ENCODE results near the gene ZBTB7C. TPM values are rescaled to one million over a fixed set of nuclear protein-coding genes. Genes with fewer than 3 reads are reported as not detected.

Gene ZBTB7C
- polyA plus RNA-seq, 6 donors from 2014 or later: not detected

DNA sequence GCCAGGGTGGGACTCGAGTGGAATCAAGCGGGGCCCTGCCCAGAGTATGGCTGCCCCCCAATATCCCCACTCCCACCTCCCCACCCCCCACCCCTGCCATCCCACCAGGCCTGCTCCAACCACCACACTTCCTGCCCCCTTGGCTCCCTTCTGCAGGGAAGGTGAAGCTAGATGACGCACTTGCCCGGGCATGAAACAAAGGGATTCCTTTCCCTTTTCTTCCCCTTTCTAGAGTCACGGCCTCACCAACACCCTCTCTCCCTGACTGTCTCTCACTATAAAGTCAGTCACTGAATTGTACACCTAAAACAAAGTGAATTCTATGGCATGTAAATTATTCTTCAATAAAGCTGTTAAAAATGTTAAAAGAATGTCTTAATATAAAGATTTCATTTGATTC is 16.0 kb downstream of the ZBTB7C start:
- ATAC-seq (ENCODE audit: low read depth in 2 of 2): no peak
- Mint-ChIP-seq H3K4me3 (no peak overlapping the region), H3K36me3 (no peaks in the 10 kb centered on the region), H3K27ac (no peak overlapping the region), H3K4me1 (no peaks in the 10 kb centered on the region), H3K9me3 (peaks cover 0 to 2% (median 0%) of the 10 kb centered on the region in 7 donors), H3K27me3 (peaks cover 64 to 69% (median 66%) of the 10 kb centered on the region in 3 donors)
- no peak for DNase-seq

DNA sequence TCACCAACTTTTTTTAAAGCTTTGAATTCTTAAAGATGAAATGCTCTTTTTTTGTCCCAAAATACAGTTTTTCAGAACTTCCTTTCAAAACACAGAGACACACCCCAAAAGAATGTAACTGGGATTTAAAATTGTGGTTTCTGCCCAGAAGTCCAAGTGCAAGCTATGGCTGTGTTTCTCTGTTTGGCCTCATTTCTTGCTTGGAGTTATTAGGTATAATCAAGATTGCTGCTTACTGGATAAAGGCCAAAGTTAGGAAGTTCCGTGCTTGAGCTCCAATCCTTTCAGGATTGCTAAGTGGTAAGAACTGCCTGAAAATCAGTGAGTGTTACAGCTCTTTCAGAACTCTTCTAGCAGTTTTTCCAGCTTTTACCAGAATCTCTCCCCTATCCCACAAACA is 16.9 kb downstream of the ZBTB7C start:
- H3K27ac Mint-ChIP-seq: no peak overlapping the region
- no peaks in the 10 kb centered on the region for H3K4me1 Mint-ChIP-seq
- H3K4me3 Mint-ChIP-seq: no peak overlapping the region
- H3K27me3 Mint-ChIP-seq: peaks cover 58 to 67% (median 63%) of the 10 kb centered on the region in 3 donors
- H3K9me3 Mint-ChIP-seq: peaks cover 0 to 2% (median 0%) of the 10 kb centered on the region in 7 donors
- no peak for DNase-seq
- ATAC-seq (ENCODE audit: low read depth in 2 of 2): no peak
- H3K36me3 Mint-ChIP-seq: no peaks in the 10 kb centered on the region

DNA sequence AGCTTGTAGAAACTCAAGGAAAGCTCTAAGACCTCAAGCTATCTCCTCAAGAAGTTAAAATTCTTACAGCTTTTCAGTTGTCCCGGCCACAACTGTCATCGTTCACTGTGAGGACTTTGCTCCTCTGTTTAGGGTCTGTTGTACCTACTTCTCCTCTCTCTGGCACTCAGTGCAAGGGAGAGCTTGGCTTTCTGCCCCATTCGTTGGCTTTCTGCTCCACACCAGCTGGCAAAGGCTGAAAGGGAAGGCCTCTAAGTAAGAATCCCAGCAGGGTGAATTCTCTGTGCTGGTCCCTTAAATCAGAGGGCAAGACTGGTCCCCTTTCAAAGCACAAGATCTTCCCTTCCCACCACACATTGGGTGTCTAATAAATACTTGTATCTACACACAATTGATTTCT is 17.3 kb downstream of the ZBTB7C start:
- H3K4me3 Mint-ChIP-seq: no peak overlapping the region
- H3K9me3 Mint-ChIP-seq: peaks cover 0 to 2% (median 0%) of the 10 kb centered on the region in 7 donors
- no peaks in the 10 kb centered on the region for H3K4me1 Mint-ChIP-seq
- no peak for DNase-seq
- H3K27ac Mint-ChIP-seq: no peak overlapping the region
- no peaks in the 10 kb centered on the region for H3K36me3 Mint-ChIP-seq
- ATAC-seq (ENCODE audit: low read depth in 2 of 2): no peak
- peaks cover 60 to 68% (median 63%) of the 10 kb centered on the region in 3 donors for H3K27me3 Mint-ChIP-seq

DNA sequence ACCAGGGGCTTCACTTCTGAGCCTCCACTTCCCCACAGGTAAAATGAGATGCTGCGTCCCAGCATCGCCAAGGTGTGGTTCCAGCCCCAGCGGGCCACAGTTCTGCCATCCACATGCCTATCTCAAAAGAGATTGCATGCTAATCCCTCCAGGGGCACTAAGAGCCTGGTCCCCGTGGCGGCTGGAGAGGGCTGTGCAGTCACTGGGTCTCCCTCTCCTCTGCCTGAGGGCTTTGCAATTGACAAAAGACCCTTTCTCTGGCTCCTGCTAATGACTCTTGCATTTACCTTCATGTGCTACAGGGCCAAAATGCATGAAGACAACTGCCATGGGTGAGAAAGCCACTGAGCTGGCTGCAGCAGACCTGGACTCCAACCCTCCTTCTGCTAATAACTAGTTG is 18.5 kb downstream of the ZBTB7C start:
- Mint-ChIP-seq H3K4me1 (no peaks in the 10 kb centered on the region), H3K27ac (no peak overlapping the region), H3K4me3 (no peak overlapping the region), H3K9me3 (peaks cover 0 to 4% (median 0%) of the 10 kb centered on the region in 7 donors), H3K36me3 (no peaks in the 10 kb centered on the region), H3K27me3 (peaks cover 58 to 73% (median 63%) of the 10 kb centered on the region in 3 donors)
- DNase-seq (no peak), ATAC-seq (ENCODE audit: low read depth in 2 of 2) (no peak)

DNA sequence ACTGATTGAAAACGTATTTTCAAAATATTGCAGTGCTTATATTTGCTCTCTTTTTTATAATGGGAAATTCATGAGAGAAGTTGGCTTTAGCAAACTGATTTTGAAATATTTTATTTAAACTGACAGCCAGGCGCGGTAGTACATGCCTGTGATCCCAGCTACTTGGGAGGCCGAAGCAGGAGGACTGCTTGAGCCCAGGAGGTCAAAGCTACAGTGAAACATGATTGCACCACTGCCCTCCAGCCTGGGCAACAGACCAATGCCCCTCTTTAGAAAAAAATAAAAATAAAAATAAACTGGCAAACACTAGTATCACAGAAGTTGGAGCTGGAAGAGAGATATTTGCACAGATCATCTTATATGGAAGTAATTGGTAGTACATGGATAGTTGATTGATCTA is 20.7 kb downstream of the ZBTB7C start:
- H3K9me3 Mint-ChIP-seq: peaks cover 0 to 4% (median 0%) of the 10 kb centered on the region in 7 donors
- no peak for DNase-seq
- no peak overlapping the region for H3K4me3 Mint-ChIP-seq
- ATAC-seq (ENCODE audit: low read depth in 2 of 2): no peak
- H3K36me3 Mint-ChIP-seq: no peaks in the 10 kb centered on the region
- peaks cover 48 to 61% (median 50%) of the 10 kb centered on the region in 3 donors for H3K27me3 Mint-ChIP-seq
- no peaks in the 10 kb centered on the region for H3K4me1 Mint-ChIP-seq
- no peak overlapping the region for H3K27ac Mint-ChIP-seq

DNA sequence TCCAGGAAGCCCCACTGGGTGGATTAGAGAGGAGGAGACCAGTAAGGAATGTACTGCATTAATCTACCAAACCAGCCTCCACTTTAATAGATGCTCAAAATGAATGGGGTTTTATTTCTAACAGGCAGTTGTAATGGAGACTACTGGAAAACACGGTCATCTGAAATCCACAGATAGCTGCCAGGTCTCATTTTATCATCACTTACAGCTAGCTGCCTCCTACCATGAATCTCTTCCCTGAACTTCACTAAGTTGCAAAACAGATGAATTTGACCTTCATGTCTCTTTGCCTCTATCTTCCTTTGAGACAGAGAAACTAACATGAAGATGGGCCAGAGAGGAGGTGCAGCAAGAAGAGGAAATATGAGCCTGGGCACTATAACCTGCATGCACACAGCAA is 21.9 kb downstream of the ZBTB7C start:
- H3K36me3 Mint-ChIP-seq: no peaks in the 10 kb centered on the region
- no peak for ATAC-seq (ENCODE audit: low read depth in 2 of 2)
- no peak for DNase-seq
- no peak overlapping the region for H3K27ac Mint-ChIP-seq
- peaks cover 38 to 53% (median 44%) of the 10 kb centered on the region in 3 donors for H3K27me3 Mint-ChIP-seq
- H3K9me3 Mint-ChIP-seq: peaks cover 0 to 4% (median 0%) of the 10 kb centered on the region in 7 donors
- no peaks in the 10 kb centered on the region for H3K4me1 Mint-ChIP-seq
- no peak overlapping the region for H3K4me3 Mint-ChIP-seq

DNA sequence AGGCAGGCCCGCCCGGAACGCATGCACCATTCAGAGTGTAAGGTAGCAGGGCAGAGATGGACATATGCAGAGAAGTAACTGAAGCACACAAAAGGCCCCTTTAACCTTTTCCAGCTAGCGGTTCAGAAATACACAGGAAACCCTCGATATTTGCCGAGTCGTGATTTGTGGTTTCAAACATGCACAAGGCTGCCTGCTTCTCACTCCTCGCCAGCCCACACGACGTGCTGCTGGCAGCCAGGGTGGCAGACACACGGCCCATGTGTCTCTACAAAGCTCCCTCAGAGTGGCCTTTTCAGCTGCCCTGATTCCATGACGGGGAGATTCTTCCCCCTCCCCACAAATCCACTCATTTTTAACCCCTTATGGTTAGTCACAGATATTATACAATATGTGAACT is 23.6 kb downstream of the ZBTB7C start:
- Mint-ChIP-seq H3K27me3 (peaks cover 26 to 42% (median 38%) of the 10 kb centered on the region in 3 donors), H3K4me3 (no peak overlapping the region), H3K36me3 (no peaks in the 10 kb centered on the region), H3K9me3 (peaks cover 0 to 4% (median 0%) of the 10 kb centered on the region in 7 donors), H3K4me1 (no peaks in the 10 kb centered on the region), H3K27ac (no peak overlapping the region)
- no peak for ATAC-seq (ENCODE audit: low read depth in 2 of 2)
- DNase-seq: no peak

DNA sequence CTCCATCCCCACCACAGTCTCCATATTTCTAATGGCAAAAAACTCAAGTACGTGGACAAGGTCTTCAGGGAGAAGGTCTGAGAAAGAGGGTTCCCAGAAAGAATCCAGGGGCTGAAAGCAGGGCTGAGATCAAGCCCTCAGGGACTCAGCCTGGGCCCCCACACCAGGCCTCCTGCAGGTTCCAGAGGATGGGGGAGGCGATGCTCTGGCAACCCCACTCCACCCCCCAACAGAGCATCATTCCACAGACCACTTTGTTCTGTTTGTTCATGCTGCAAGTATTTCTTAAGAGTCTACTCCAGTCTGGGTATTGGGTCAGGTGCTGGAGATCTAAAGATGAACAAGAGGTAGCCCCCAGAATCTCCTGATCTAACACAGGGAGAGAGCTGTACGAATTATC is 32.2 kb downstream of the ZBTB7C start:
- no peak for ATAC-seq (ENCODE audit: low read depth in 2 of 2)
- Mint-ChIP-seq H3K9me3 (peaks cover 0 to 15% (median 0%) of the 10 kb centered on the region in 7 donors), H3K27ac (no peak overlapping the region), H3K27me3 (peaks cover 34 to 52% (median 44%) of the 10 kb centered on the region in 3 donors), H3K4me1 (no peaks in the 10 kb centered on the region), H3K4me3 (no peak overlapping the region), H3K36me3 (no peaks in the 10 kb centered on the region)
- no peak for DNase-seq

DNA sequence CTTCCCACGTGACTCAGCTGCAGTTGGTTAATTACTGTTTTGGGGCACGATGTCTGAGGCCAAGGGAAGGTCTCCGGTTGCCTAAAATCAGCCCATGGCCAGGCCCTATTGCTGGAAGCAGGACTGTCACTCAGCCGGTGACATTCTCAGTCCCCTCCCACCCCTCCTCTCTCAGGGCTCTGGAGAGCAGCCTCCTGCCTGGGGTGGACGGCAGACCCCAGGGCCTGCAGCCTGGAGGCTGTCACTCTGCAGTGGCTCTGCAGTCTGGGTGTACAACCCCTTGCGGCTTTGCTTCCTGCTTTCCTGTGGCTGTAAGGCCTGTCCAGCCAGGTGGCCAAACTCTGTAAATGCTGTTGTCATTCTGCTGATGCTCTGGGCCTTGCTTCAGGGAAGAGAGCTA is 32.8 kb downstream of the ZBTB7C start:
- Mint-ChIP-seq H3K4me1 (no peaks in the 10 kb centered on the region), H3K36me3 (no peaks in the 10 kb centered on the region), H3K9me3 (peaks cover 0 to 15% (median 0%) of the 10 kb centered on the region in 7 donors), H3K27ac (no peak overlapping the region), H3K27me3 (peaks cover 29 to 52% (median 44%) of the 10 kb centered on the region in 3 donors), H3K4me3 (no peak overlapping the region)
- DNase-seq: no peak
- no peak for ATAC-seq (ENCODE audit: low read depth in 2 of 2)

DNA sequence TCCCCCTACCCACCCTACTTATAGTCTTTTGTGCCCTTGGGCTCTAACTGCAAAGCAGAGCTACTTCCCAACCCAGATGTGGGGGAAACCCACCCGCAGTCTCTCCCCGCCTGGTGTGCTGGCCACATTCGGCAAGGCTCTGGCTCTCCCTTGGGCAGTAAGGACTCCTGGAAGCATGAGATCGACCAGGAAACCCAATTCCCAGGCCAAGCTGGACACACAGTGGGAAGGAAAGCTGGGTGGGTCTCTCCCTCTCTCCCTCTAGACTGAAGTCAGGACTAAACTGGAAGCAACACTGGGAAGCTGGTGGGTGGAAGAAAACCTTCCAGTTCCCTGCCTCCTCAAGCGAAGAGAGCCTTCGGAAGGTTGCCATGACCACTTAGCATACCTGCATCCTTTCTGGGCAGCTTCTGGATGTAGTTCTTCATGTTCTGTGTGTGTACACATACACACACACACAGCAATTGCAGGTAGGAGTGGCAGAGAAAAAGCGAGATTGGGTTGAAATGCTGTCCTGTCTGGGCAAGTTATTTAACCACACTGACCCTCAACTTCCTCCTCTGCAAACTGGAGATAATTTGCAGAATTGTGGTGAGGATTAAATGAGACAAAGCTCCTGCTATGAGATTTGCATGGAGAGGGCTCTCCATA is 33.9 kb downstream of the ZBTB7C start:
- Mint-ChIP-seq H3K9me3 (peaks cover 0 to 15% (median 2%) of the 10 kb centered on the region in 7 donors), H3K4me1 (no peaks in the 10 kb centered on the region), H3K27me3 (peaks cover 34 to 45% (median 44%) of the 10 kb centered on the region in 3 donors), H3K36me3 (no peaks in the 10 kb centered on the region), H3K4me3 (no peak overlapping the region), H3K27ac (no peak overlapping the region)
- no peak for ATAC-seq (ENCODE audit: low read depth in 2 of 2)
- no peak for DNase-seq

DNA sequence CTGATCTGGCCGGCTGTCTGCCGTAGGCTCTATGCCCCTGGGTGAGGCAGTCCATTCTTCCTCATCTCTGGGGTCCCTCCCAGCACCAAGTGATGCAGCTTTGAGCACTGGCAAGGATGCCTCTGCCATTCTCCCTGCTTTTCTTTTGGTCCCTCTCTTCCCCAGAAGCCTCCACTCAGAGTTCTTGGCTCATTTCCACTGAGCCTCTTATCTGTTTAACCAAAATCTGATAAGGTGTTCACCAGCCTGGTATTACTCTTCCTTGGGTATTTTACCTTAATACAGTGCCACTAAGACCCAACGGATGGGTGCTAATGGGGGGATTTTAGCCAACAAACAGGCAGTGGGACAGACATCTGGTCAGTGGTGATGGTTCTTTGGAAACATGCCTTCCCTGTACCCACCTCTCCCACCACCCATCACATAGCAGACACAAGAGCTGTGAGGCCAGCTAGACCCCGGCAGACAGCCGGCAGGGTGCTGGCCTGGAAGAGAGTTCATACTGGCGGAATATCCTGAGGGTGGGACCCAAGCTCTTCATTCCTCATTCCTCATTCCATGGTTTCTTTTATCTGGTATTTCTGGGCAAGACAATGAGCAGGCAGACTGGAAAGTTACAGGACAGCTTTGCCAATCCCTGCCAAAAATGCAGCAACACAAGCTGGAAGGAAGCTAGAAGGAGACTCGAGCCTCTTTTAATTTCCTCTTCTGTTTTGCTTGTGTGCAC is 34.6 kb downstream of the ZBTB7C start:
- ATAC-seq (ENCODE audit: low read depth in 2 of 2) (no peak), DNase-seq (no peak)
- Mint-ChIP-seq H3K36me3 (peaks cover 0 to 3% of the 10 kb centered on the region in 2 donors), H3K27me3 (peaks cover 37 to 44% (median 38%) of the 10 kb centered on the region in 3 donors), H3K4me3 (no peak overlapping the region), H3K27ac (no peak overlapping the region), H3K9me3 (peaks cover 2 to 19% (median 5%) of the 10 kb centered on the region in 7 donors), H3K4me1 (no peaks in the 10 kb centered on the region)

DNA sequence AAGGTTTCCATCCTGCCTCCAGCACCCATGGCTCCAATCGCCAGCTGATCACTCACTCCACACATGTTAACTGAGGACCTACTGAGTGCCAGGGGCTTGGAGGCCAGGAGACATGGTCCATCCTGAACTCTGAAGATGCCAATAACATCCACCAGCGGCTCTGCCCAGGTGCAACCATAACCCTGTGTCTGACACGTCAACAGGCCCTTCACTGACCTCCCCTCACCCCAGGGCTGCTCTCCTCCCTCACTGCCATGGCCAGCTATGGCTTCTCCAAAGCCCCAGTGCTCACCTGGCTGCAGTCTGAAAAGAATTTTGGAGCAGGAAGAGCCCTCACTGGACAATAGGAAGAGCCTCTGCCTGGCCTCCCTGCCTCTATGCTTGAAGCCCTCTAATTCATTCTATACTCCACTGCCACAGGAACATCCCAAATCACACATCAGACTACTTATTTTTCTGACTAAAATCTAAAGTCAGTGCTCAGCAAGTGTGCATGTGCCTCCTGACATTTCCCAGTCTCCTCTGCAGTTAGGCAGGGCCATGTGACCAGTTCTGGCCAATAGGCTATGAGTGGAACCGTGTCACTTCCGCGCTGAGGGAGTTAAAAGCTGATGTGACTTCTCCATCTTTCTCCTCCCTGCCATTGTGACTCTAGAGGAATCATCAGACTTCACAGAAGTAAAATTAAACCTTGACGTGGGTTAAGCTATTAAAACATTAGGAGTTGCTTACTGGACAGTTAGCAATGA is 37.2 kb downstream of the ZBTB7C start:
- no peak overlapping the region for H3K4me3 Mint-ChIP-seq
- ATAC-seq (ENCODE audit: low read depth in 2 of 2): no peak
- DNase-seq: no peak
- no peak overlapping the region for H3K27ac Mint-ChIP-seq
- peaks cover 22 to 35% (median 25%) of the 10 kb centered on the region in 3 donors for H3K27me3 Mint-ChIP-seq
- peaks cover 6 to 32% (median 10%) of the 10 kb centered on the region in 7 donors for H3K9me3 Mint-ChIP-seq
- H3K4me1 Mint-ChIP-seq: no peaks in the 10 kb centered on the region
- H3K36me3 Mint-ChIP-seq: peaks cover 0 to 7% of the 10 kb centered on the region in 2 donors

DNA sequence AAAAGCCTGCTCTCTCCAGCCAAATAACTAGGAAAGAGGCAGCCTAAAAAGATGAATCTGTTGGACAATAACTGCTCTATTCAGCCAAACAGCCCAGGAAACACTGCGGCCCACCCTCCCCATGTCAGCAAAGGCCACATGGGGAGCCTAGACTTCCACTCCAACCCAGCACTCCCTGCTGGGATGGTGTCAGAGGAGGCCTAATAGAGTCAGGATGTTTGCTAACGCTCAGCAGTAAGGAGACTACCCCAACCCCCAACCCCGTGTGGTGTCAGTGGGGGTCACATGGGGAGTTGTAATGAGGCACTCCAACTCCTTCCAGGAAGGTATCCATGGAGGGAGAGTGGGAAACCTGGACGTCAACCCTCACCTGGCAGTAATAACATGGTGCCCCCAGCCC is 41.6 kb downstream of the ZBTB7C start:
- DNase-seq (no peak), ATAC-seq (ENCODE audit: low read depth in 2 of 2) (no peak)
- peaks cover 0 to 7% of the 10 kb centered on the region in 2 donors for H3K36me3 Mint-ChIP-seq
- H3K4me3 Mint-ChIP-seq: no peak overlapping the region
- peaks cover 10 to 53% (median 21%) of the 10 kb centered on the region in 7 donors for H3K9me3 Mint-ChIP-seq
- no peak overlapping the region for H3K27ac Mint-ChIP-seq
- H3K4me1 Mint-ChIP-seq: no peaks in the 10 kb centered on the region
- H3K27me3 Mint-ChIP-seq: peaks cover 6 to 22% (median 15%) of the 10 kb centered on the region in 3 donors
